Urinary bladder (tissue), 4 donors: ENCODE data around the gene ARL13B. TPM values are rescaled to one million over a fixed set of nuclear protein-coding genes. Genes with fewer than 3 reads are reported as not detected.
"Not testable (repeated sequence)": the region's sequence is repeated elsewhere in the genome, so short reads cannot be mapped to it uniquely, and the experiment has no call there.

Experiments used
- DNase-seq: peaks from one replicate; pipeline ENCODE4 v3.0.0-alpha.2; 2015; ENCODE audit errors: extremely low spot score
- H3K27ac ChIP-seq: one replicate; pipeline ENCODE4 v1.5.1; 2013; ENCODE audit warnings: low read depth, mild to moderate bottlenecking, moderate library complexity
- H3K36me3 ChIP-seq: one replicate; pipeline ENCODE4 v1.6.1; 2013; ENCODE audit warnings: mild to moderate bottlenecking, moderate library complexity; ENCODE audit not compliant: insufficient read depth
- H3K4me1 ChIP-seq: one replicate; pipeline ENCODE4 v1.6.1; 2013; ENCODE audit warnings: mild to moderate bottlenecking, moderate library complexity; ENCODE audit not compliant: insufficient read depth
- H3K4me3 ChIP-seq: one replicate; pipeline ENCODE4 v1.5.1; 2013; ENCODE audit warnings: low read depth, low read length
- WGBS: extraction: QIAGEN DNeasy Blood & Tissue Kit; methylation state at CpG from one replicate; pipeline ENCODE4 v1.1.7; 2013; 5-methylcytosine and 5-hydroxymethylcytosine counted together
- polyA plus RNA-seq: library from polyadenylated mRNA; stranded (reverse); fragments of 200-250 nt; gene quantifications from one replicate; pipeline ENCODE4 v1.2.3, GENCODE V29; 2013
- total RNA-seq: library from RNA; depleted of rRNA; stranded (reverse); fragments of >200 nt; gene quantifications from one replicate; pipeline ENCODE4 v1.2.3, GENCODE V29; 2014
- donor health status: healthy with polysubstance abuse.
- donor health status: healthy.

Gene ARL13B
- total and polyA plus RNA-seq, 2 donors = 9.6 to 18.0 TPM

GRCh38 chr3:94011233-94011711, 31.3 kb downstream of the ARL13B start:
- no peak for DNase-seq
- no peak overlapping the region for H3K27ac ChIP-seq
- H3K36me3 ChIP-seq = no peaks in the 10 kb centered on the region
- 84% methylated on average over 3 of the region's 3 CpGs for WGBS
- H3K4me1 ChIP-seq = no peaks in the 10 kb centered on the region
- no peak overlapping the region for H3K4me3 ChIP-seq

GRCh38 chr3:94012185-94012584, 32.2 kb downstream of the ARL13B start:
- Histone ChIP-seq H3K4me3 (no peak overlapping the region), H3K27ac (no peak overlapping the region), H3K36me3 (no peaks in the 10 kb centered on the region), H3K4me1 (no peaks in the 10 kb centered on the region)
- 74% methylated on average over 1 of the region's 1 CpG for WGBS
- DNase-seq = no peak

- Histone ChIP-seq H3K4me3 (no peak overlapping the region), H3K4me1 (no peaks in the 10 kb centered on the region), H3K27ac (no peak overlapping the region), H3K36me3 (no peaks in the 10 kb centered on the region)
- no peak for DNase-seq
- 84% methylated on average over 1 of the region's 1 CpG for WGBS
Observed at GRCh38 chr3:94015025-94015424, 35.1 kb downstream of the ARL13B start.

DNA sequence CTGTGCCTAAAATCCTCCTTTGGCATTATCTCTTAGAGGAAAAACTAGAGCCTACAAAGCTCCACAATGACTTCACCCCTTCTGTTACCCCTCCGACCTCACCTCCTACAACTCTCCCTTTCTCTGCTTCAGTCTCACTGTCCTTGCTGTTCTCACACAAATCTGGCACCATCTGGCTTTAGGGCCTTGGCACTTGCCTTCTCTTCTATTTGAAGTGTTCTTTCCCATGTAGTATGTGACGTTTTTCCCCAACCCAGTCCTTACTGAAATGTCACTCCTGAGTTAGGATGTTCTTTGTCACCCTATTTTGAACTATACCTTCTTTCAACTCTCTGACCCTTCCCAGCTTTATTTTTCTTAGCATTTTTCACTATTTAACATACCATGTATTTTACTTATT, 39.7 kb downstream of the ARL13B start:
- H3K4me1 ChIP-seq = no peaks in the 10 kb centered on the region
- H3K27ac ChIP-seq = no peak overlapping the region
- H3K36me3 ChIP-seq = no peaks in the 10 kb centered on the region
- DNase-seq = no peak
- H3K4me3 ChIP-seq = no peak overlapping the region
- WGBS = 91% methylated on average over 2 of the region's 2 CpGs

- DNase-seq = no peak
- 89% methylated on average over 3 of the region's 3 CpGs for WGBS
- Histone ChIP-seq H3K4me3 (no peak overlapping the region), H3K36me3 (no peaks in the 10 kb centered on the region), H3K27ac (no peak overlapping the region), H3K4me1 (no peaks in the 10 kb centered on the region)
Observed at GRCh38 chr3:94020293-94020692, 40.3 kb downstream of the ARL13B start.

DNA sequence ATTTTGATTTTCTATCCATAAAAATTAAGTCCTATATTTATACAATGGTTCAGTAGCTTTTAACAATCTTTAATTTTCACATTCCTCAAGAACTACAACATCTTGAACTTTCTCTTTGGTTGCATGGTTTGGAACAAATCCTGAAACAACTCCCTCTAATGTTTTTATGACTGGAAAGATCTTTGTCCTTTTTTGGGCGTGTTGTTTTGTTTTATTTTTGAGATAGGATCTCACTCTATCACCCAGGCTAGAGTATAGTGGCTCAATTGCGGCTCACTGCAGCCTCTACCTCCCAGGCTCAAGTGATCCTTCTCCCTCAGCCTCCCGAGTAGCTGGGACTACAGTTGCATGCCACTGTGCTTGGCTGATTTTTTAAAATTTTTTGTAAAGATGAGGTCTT, 44.4 kb downstream of the ARL13B start:
- no peak overlapping the region for H3K27ac ChIP-seq
- no peak for DNase-seq
- H3K4me1 ChIP-seq = no peaks in the 10 kb centered on the region
- no peaks in the 10 kb centered on the region for H3K36me3 ChIP-seq
- no peak overlapping the region for H3K4me3 ChIP-seq
- WGBS = 69% methylated on average over 3 of the region's 3 CpGs

DNA sequence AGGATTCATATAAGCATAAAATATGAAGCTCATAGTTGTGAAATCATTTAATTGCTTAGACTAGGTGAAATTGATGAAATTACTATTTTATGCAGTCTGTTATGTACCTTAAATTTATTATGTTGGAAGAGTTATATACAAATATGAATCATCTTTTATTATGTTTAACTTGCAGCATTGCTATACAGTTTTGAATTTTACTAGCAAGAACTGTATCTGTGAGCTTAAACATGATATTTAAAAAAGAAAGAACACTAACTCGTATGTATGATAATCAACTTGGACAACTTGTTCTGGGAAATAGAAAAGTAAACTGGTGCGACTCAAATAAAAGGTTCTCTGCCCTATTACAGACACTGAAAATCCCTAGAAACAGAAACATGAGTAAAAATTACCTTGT, 46.7 kb downstream of the ARL13B start:
- no peak for DNase-seq
- Histone ChIP-seq H3K36me3 (no peaks in the 10 kb centered on the region), H3K4me3 (no peak overlapping the region), H3K27ac (no peak overlapping the region), H3K4me1 (no peaks in the 10 kb centered on the region)
- 67% methylated on average over 2 of the region's 2 CpGs for WGBS

- no peak within 1 kb of the TSS for H3K4me3 ChIP-seq
- no peaks in the 10 kb centered on the region for H3K4me1 ChIP-seq
- WGBS = 76% methylated on average over 8 of the region's 8 CpGs
- DNase-seq = no peak
- H3K27ac ChIP-seq = no peak within 1 kb of the TSS
- no peaks in the 10 kb centered on the region for H3K36me3 ChIP-seq
Observed at GRCh38 chr3:94028093-94028837, 48.3 kb downstream of the ARL13B start, which contains the start of gene STX19. TSS of gene STX19 (minus strand) at chr3:94028597. CDS start at chr3:94015269, 13,328 bp downstream.

- no peak overlapping the region for H3K27ac ChIP-seq
- H3K36me3 ChIP-seq = peaks cover 1% of the 10 kb centered on the region
- no peak for DNase-seq
- 80% methylated on average over 3 of the region's 3 CpGs for WGBS
- H3K4me3 ChIP-seq = no peak overlapping the region
- no peaks in the 10 kb centered on the region for H3K4me1 ChIP-seq
Observed at GRCh38 chr3:94036909-94037507, 57.1 kb downstream of the ARL13B start.

GRCh38 chr3:94043285-94043684, 63.3 kb downstream of the ARL13B start:
- no peaks in the 10 kb centered on the region for H3K4me1 ChIP-seq
- peaks cover 1% of the 10 kb centered on the region for H3K36me3 ChIP-seq
- WGBS = 89% methylated on average over 1 of the region's 1 CpG
- H3K4me3 ChIP-seq = no peak overlapping the region
- no peak overlapping the region for H3K27ac ChIP-seq
- no peak for DNase-seq

- not testable (repeated sequence) for H3K36me3 ChIP-seq, H3K27ac ChIP-seq, H3K4me3 ChIP-seq, H3K4me1 ChIP-seq, DNase-seq
- 98% methylated on average over 61 of the region's 61 CpGs for WGBS
Observed at GRCh38 chr3:94044100-94044936, 64.4 kb downstream of the ARL13B start.

- no peaks in the 10 kb centered on the region for H3K4me1 ChIP-seq
- WGBS = 98% methylated on average over 2 of the region's 2 CpGs
- DNase-seq = no peak
- no peak overlapping the region for H3K27ac ChIP-seq
- H3K4me3 ChIP-seq = no peak overlapping the region
- no peaks in the 10 kb centered on the region for H3K36me3 ChIP-seq
Observed at GRCh38 chr3:94046533-94046932, 66.6 kb downstream of the ARL13B start.

GRCh38 chr3:94049267-94049666, 69.3 kb downstream of the ARL13B start:
- 96% methylated on average over 2 of the region's 2 CpGs for WGBS
- Histone ChIP-seq H3K4me1 (no peaks in the 10 kb centered on the region), H3K4me3 (no peak overlapping the region), H3K36me3 (no peaks in the 10 kb centered on the region), H3K27ac (no peak overlapping the region)
- DNase-seq = no peak

- Histone ChIP-seq H3K4me1 (no peaks in the 10 kb centered on the region), H3K27ac (no peak overlapping the region), H3K36me3 (no peaks in the 10 kb centered on the region), H3K4me3 (no peak overlapping the region)
- no peak for DNase-seq
Observed at GRCh38 chr3:94050546-94050945, 70.6 kb downstream of the ARL13B start.
